Limb (tissue), 2 donors: ENCODE measurements around the gene PLA2R1.

Experiments used
- DNase-seq, 2 donors: peaks; one replicate each; pipeline ENCODE4 v3.0.0-alpha.2; 2016; ENCODE audit errors: extremely low spot score in 2 of 2

The PLA2R1 gene

GRCh38 chr2:159897081-159897480, 165.3 kb downstream of the PLA2R1 start:
- DNase-seq: no peak

- DNase-seq: no peak
Observed at GRCh38 chr2:159895258-159896065, 167.0 kb downstream of the PLA2R1 start.

- no peak for DNase-seq
Observed at GRCh38 chr2:159894145-159894838, 168.1 kb downstream of the PLA2R1 start.

GRCh38 chr2:159892990-159893810, 169.2 kb downstream of the PLA2R1 start:
- no peak for DNase-seq

GRCh38 chr2:159891917-159892730, 170.3 kb downstream of the PLA2R1 start:
- DNase-seq: no peak

GRCh38 chr2:159891267-159891588, 171.2 kb downstream of the PLA2R1 start:
- DNase-seq: no peak

- DNase-seq: no peak
Observed at GRCh38 chr2:159890551-159891266, 171.7 kb downstream of the PLA2R1 start.

GRCh38 chr2:159882130-159882745, 180.2 kb downstream of the PLA2R1 start:
- DNase-seq: peak in 1 of 2 donors; percentile 48
